NCI-H1048 (cell line): ENCODE data around the gene IRGC.

Experiments used
- DNase-seq: peaks from one replicate; lab custom pipeline; 2025; lab: John Stamatoyannopoulos, UW

Gene IRGC

DNA sequence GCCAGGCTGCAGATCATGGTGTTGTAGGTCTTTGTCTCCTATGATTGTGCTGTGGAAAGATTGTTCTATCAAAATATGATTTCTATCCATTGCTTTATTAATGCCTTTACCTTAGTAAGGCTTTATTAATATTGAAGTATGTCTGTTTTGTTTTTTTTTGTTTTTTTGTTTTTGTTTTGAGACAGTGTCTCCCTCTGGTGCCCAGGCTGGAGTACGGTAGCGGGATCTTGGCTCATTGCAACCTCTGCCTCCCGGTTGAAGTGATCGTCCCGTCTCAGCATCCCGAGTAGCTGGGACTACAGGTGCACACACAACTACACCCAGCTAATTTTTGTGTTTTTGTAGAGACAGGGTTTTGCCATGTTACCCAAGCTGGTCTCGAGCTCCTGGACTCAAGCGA lies 7.7 kb downstream of the IRGC start:
- no peak for DNase-seq

DNA sequence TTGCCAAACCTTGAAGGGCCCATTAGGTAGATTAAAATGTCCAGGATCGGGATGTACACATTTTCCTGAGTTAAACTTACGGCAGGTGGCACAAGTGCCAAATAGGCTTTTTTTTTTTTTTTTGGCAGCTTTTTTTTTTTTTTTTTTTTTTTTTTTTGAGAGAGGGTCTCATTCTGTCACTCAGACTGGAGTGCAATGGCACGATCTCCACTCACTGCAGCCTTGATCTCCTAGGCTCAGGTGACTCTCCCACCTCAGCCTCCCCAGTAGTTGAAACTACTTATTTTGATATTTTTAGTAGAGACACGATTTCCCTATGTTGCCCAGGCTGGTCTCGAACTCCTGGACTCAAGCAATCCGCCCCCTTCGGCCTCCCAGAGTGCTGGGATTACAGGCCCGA lies 9.0 kb downstream of the IRGC start:
- DNase-seq: no peak

DNA sequence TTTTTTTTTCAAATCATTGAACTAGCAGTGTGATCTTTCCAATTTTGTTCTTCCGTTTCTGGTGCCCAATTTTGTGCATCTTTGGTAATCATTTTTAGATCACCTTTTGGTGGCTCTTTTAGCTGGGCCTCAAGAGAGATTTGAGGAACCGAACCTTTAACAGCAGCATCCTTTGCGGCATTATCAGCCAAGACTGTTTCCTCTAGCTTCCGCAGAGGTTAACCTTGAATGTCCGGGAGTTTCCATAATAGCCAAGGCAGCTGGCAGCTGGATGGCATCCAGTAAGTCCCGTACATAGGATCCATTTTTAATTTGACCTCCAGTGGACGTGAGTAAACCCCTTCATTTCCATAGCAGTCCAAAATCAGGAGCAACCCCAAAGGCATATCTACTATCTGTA lies 9.6 kb downstream of the IRGC start:
- DNase-seq: no peak

DNA sequence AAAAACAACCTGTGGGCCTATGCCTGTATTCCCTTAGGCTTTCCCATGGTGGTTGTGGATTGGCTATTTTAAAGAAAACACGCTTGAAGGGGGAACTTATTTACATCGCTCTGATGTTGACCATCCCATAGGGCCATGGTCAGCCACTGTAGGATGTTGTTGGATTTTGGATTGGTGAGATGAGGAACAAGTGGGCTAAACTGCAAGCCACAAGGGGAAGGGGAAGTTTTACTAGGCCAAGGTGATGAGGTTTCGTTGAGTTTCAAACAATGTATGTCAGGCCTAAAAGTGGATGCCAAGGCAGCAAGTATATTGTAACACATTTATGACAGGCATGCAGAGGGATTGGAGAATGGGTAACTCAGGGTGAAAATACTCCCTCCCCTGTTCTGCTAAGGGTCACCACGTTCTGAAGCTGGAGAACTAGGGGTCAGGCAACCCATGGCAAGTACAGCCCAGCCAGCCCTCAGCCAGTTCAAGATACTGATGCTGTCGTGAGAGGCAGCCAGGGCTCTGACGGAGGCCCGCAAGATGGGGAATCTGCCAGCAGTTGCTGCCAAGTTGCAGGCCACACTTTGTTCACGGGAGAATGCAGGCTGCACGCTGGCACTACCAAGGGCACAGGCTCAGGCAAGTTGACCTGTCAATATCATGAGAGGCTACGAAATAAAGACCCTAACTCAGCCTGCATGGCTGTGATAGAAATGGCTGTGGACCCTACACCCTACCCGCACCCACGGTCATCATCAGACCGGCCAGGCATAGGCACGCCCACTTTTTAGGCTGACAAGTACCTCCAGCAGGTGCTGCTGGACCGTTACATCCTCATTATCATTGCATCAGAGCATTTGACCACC lies 11.1 kb downstream of the IRGC start:
- DNase-seq: no peak

DNA sequence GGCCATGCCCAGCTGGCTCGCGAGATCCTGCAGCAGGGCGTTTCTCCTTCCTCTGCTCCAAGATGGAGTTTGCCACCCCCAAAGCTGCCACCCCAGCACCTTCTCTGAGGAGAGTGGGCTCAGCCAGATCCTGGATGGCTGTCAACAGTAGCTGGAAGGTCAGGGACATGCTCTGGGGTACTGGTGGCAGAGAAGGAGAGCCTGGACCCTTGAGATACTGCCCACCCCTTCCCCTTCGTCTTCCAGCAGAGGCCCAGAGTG lies 11.6 kb downstream of the IRGC start:
- DNase-seq: no peak

- DNase-seq: no peak
Observed at GRCh38 chr19:43729919-43730318, 14.0 kb downstream of the IRGC start.

- no peak for DNase-seq
Observed at GRCh38 chr19:43731346-43731745, 15.5 kb downstream of the IRGC start.

DNA sequence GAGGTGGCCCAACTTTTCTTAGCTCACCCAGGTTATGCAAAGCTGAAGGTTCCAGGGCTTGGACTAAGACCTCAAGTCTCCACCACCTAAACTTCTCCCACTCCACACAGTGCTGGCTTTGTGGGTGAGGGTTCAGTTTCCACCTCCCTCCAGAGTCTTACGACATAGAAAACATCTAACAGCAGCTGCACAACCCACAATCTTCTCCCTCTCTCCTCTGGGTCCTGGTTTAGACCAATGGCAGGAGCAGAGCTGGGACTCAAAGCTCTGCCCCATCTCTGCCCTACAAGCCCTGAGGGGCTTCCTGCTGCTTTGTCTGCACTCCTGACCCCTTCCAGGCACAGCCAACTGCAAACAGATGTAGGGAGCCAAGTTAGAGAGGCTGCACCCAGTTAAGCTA lies 16.0 kb downstream of the IRGC start:
- DNase-seq: no peak

DNA sequence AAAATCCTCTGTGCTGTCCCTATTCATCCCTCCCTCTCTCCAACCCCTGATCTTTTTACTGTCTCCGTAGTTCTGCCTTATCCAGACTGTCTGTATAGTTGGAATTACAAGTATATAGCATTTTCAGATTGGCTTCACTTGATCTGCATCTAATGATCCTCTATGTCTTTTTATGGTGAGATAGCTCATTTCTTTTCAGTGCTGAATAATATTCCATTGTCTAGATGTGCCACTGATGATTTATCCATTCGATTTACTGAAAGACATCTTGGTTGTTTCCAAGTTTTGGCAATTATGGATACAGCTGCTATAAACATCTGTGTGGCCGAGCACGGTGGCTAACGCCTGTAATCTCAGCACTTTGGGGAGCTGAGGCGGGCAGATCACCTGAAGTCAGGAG lies 19.1 kb downstream of the IRGC start:
- no peak for DNase-seq

- no peak for DNase-seq
Observed at GRCh38 chr19:43735957-43736356, 20.1 kb downstream of the IRGC start.

DNA sequence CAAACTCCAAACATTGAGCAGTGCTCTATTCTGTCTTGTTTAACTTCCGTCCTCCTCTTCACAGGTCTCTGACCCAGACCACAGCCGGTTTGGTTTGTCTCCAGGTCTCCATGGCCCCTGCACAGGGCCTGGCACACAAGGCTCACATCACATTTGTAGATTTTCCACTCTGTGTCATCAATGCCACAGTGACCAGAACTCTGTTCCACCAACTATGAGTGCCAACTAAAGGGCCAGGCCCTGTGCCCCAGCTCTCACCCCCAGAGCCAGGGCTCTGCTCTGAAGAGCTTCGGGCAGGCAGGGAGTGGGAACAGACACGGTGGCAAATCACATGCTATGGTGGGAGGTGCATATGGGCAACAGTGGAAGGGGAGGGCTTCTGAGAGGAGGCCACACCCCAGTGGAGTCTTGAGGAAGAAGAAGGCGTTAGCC lies 22.9 kb downstream of the IRGC start:
- DNase-seq: no peak

GRCh38 chr19:43739439-43740235 lies 23.8 kb downstream of the IRGC start:
- no peak for DNase-seq

DNA sequence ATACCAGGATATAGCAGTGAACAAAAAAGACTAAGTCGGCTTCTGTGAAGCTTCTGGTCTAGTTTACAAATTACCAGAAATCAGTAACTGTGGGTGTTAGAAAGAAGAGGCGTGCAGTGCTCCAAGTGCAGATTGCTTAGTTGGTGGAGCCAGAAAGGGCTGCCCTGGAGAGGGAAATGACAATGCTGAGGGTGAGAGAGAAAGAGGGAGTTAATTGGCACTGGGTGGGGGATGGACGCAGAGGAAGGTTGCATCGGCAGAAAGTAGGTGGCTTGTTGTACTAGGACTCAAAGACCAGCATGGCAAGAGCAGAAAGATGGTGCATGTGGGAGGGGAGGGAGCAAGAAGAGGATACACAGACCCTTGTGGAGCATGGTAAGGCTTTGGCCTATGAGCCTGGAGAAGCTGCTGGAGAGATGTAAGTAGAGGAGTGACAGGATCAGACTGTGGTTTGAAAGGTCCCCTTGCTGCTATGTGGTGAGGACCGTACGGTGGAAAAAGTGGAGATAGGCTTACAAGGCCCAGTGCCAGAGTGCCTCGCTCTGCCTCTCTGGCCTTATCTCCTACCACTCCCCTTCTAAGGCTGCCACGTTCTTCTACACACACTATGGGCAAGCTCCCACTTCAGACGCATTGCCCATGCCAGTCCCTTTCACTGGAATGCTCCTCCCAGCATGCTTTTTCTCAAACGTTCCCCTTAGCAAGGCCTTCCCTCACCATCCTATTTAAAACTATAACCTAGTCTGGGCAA lies 25.4 kb downstream of the IRGC start:
- no peak for DNase-seq

GRCh38 chr19:43743059-43743458 lies 27.2 kb downstream of the IRGC start:
- no peak for DNase-seq

- no peak for DNase-seq
Observed at GRCh38 chr19:43747557-43748204, 31.8 kb downstream of the IRGC start.

DNA sequence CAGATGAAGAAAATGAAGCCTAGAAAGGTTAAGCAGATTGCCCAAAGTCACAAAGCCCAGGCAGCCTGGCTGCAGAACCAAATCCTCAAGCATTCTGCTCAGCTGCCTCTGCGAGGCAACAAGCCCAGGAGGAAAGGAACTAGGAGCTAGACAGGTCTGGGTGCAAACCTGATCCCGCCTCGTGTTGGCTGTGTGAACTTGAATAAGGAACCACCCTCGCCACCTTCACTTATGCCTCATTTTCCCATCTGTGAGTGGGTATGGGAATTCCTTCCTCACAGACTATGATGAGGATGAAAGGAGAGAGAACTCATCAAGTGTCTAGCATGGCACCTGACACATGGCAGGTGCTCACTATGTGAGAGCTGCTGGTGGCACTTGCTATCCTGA lies 32.3 kb downstream of the IRGC start:
- no peak for DNase-seq

GRCh38 chr19:43748685-43749084 lies 32.8 kb downstream of the IRGC start:
- DNase-seq: no peak

GRCh38 chr19:43749152-43749551 lies 33.3 kb downstream of the IRGC start:
- no peak for DNase-seq

DNA sequence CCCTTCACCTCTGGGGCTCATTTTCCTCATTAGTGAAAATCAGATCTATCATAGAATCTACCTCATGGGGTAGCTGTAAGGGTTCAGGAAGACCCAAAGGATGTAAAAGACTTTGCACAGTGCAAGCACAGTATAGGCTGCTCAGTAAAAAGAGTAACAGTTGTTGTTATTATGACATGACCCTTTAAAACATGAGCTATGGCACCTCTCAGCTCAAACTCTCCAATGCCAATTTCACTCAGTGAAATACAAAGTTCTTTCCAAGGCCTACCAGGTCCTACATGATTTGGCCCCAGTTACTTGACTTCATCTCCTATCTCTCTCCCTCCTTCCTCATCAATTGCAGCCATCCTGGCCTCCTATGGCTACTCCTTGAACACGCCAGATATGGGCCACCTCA lies 34.0 kb downstream of the IRGC start:
- no peak for DNase-seq

DNA sequence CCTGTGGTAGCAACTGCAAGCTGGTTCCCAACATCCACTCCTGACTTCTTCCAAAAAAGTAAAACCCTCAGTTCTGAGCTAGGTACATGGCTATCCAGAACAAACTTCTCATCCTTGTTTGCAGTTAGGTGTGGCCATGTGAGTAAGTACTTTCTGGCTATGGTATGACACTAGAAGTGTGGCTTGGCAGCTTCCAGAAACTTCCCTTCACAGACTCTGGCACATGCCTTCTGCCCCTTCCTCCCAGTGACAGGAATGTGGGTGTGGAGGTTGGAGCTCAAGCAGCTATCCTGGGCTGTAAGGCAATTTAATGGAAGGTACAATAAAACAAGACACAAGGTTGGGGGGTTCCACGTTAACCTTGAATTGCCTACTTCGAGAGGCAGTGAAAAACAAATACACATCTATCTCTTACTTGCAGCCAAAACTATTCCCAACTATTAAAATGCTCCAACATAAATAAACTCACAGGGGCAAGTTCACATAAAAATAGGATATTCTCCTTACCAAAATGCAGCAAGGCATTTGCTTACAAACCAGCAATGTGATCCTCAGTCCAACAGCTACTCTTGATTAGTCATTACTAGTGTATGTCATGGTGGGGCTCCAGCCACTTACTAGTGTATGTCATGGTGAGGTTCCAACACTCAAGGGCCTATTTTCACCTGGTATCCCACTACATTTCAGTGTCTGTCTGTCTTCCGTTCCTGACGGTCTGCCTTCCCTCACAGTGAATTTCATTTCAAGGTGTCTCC lies 35.8 kb downstream of the IRGC start:
- DNase-seq: no peak

DNA sequence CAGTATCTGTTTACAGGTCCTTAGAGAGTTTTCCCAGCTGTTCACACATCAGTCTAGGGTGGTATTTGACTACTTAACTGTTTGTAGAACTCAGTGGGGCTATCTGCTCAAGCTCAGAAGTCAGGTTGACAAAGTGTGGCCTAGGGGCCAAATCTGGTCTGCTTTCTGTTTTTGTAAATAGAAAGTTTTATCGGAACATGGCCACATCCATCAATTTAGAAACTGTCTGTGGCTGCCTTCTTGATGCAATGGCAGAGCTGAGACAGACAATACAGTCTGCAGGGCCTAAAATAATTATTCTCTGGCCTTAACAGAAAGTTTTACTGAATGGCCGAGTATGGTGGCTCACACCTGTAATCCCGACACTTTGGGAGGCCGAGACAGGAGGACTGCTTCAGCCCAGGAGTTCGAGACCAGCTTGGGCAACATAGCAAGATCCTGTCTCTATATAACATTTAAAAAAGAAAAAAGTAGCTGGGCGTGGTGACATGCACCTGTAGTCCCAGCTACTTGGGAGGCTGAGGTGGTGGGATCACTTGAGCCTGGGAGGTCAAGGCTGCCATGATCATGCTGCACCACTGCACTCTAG lies 36.5 kb downstream of the IRGC start:
- DNase-seq: no peak

- no peak for DNase-seq
Observed at GRCh38 chr19:43754253-43754502, 38.3 kb downstream of the IRGC start.
